GM23338 (cell line): ENCODE measurements around the gene DCPS. TPM values are rescaled to one million over a fixed set of nuclear protein-coding genes. Genes with fewer than 3 reads are reported as not detected.

Experiments
- ATAC-seq: fragments of 200-7000 bp; cut with Tn5 transposase; 3 replicates; pipeline ENCODE4 v1.9.1; 2020
- DNase-seq: peaks from one replicate; pipeline ENCODE4 v3.0.0-alpha.2; 2015; ENCODE audit warnings: low spot score
- H2AFZ ChIP-seq: fragments of 200-600 bp; sonication (generic); 2 replicates; pipeline ENCODE4 v1.8.0; 2016; ENCODE audit warnings: antibody characterized with exemption, mild to moderate bottlenecking, moderate library complexity
- H3F3A ChIP-seq: fragments of 200-600 bp; sonication (generic); replicated peaks from 2 replicates; pipeline ENCODE4 v1.8.0; 2017; ENCODE audit warnings: antibody characterized with exemption, mixed run types, low read depth
- H3K27ac ChIP-seq: fragments of 200-600 bp; sonication (generic); 2 replicates; pipeline ENCODE4 v1.6.1; 2016; ENCODE audit warnings: low read depth
- H3K27me3 ChIP-seq: fragments of 200-600 bp; sonication (generic); 2 replicates; pipeline ENCODE4 v1.8.0; 2016; ENCODE audit warnings: mild to moderate bottlenecking, mixed run types, moderate library complexity; ENCODE audit not compliant: insufficient read depth
- H3K36me3 ChIP-seq: fragments of 200-600 bp; sonication (generic); 2 replicates; pipeline ENCODE4 v1.8.0; 2016; ENCODE audit warnings: mild to moderate bottlenecking; ENCODE audit not compliant: insufficient read depth
- H3K4me1 ChIP-seq: fragments of 200-600 bp; sonication (generic); 2 replicates; pipeline ENCODE4 v1.8.0; 2016; ENCODE audit warnings: mild to moderate bottlenecking, moderate library complexity; ENCODE audit not compliant: insufficient read depth
- H3K4me2 ChIP-seq: fragments of 200-600 bp; sonication (generic); 2 replicates; pipeline ENCODE4 v1.7.1; 2017; ENCODE audit warnings: mixed run types
- H3K4me3 ChIP-seq: fragments of 200-600 bp; sonication (generic); 2 replicates; pipeline ENCODE4 v1.6.1; 2016; ENCODE audit warnings: mixed run types
- H3K79me2 ChIP-seq: fragments of 200-600 bp; sonication (generic); replicated peaks from 2 replicates; pipeline ENCODE4 v1.8.0; 2017; ENCODE audit warnings: mild to moderate bottlenecking; ENCODE audit not compliant: insufficient read depth
- H3K9me2 ChIP-seq: fragments of 200-600 bp; sonication (generic); 2 replicates; pipeline ENCODE4 v1.8.0; 2017; ENCODE audit not compliant: insufficient read depth
- H4K20me1 ChIP-seq: fragments of 200-600 bp; sonication (generic); replicated peaks from 2 replicates; pipeline ENCODE4 v1.8.0; 2017; ENCODE audit warnings: mild to moderate bottlenecking; ENCODE audit not compliant: insufficient read depth
- H3K27ac Mint-ChIP-seq: 2 replicates; pipeline ENCODE4 v1.8.0; 2020; ENCODE audit warnings: inconsistent platforms, mild to moderate bottlenecking, moderate library complexity, mixed read lengths
- H3K27me3 Mint-ChIP-seq: 3 replicates; pipeline ENCODE4 v1.8.0; 2022; ENCODE audit warnings: low read depth, mild to moderate bottlenecking, moderate library complexity, mixed read lengths, inconsistent platforms; ENCODE audit not compliant: insufficient read depth, poor library complexity
- H3K36me3 Mint-ChIP-seq: 3 replicates; pipeline ENCODE4 v1.8.0; 2021; ENCODE audit warnings: low read depth, mild to moderate bottlenecking, inconsistent platforms, moderate library complexity, mixed read lengths
- H3K4me1 Mint-ChIP-seq: 3 replicates; pipeline ENCODE4 v1.8.0; 2020; ENCODE audit warnings: mild to moderate bottlenecking, inconsistent platforms, mixed read lengths
- H3K4me3 Mint-ChIP-seq: 3 replicates; pipeline ENCODE4 v1.8.0; 2021; ENCODE audit warnings: moderate library complexity, mild to moderate bottlenecking, inconsistent platforms, mixed read lengths
- H3K9me3 Mint-ChIP-seq: 3 replicates; pipeline ENCODE4 v1.8.0; 2020; ENCODE audit warnings: moderate library complexity, mild to moderate bottlenecking, inconsistent platforms, mixed read lengths
- EZH2phosphoT487 ChIP-seq: fragments of 200-600 bp; sonication (generic); IDR thresholded peaks from one replicate; pipeline ENCODE4 v1.8.1; 2018; ENCODE audit warnings: antibody characterized with exemption; ENCODE audit not compliant: unreplicated experiment
- JUNB ChIP-seq: IDR thresholded peaks from one replicate; pipeline ENCODE4 v1.6.1; 2016; ENCODE audit warnings: antibody characterized with exemption; ENCODE audit not compliant: unreplicated experiment
- NANOG ChIP-seq: IDR thresholded peaks from 2 replicates; pipeline ENCODE4 v1.6.1; 2016; ENCODE audit warnings: antibody characterized with exemption, borderline replicate concordance
- STAT1 ChIP-seq: IDR thresholded peaks from one replicate; pipeline ENCODE4 v1.6.1; 2016; ENCODE audit warnings: antibody characterized with exemption; ENCODE audit not compliant: unreplicated experiment
- ZNF114 ChIP-seq: fragments of 250-450 bp; sonication (Bioruptor Pico); IDR thresholded peaks from 2 replicates; pipeline ENCODE4 v1.5.0; 2020; ENCODE audit warnings: mild to moderate bottlenecking, moderate library complexity
- ZNF331 ChIP-seq: fragments of 250-450 bp; sonication (Bioruptor Pico); IDR thresholded peaks from 2 replicates; pipeline ENCODE4 v1.5.0; 2020; ENCODE audit warnings: low read depth, mild to moderate bottlenecking, moderate library complexity
- polyA plus RNA-seq: library from polyadenylated mRNA; unstranded; fragments of >200 nt; fragmentation: Nextera tagmentation; extraction: Ambion mirVana; gene quantifications from 2 replicates; pipeline ENCODE4 v1.2.1, GENCODE V29; 2016
- total RNA-seq: library from RNA; depleted of rRNA; stranded (reverse); fragments of >200 nt; shearing (Covaris generic); gene quantifications from 2 replicates; pipeline ENCODE4 v1.2.3, GENCODE V29; 2014
- TF ChIP-seq, protein P1 (sequence below): IDR thresholded peaks from one replicate; pipeline ENCODE4 v1.6.1; 2018; ENCODE audit warnings: antibody characterized with exemption; ENCODE audit not compliant: unreplicated experiment
- TF ChIP-seq, protein P2 (sequence below): IDR thresholded peaks from 2 replicates; pipeline ENCODE4 v1.6.1; 2016; ENCODE audit warnings: antibody characterized with exemption

Gene DCPS
- total and polyA plus RNA-seq, 2 experiments from 2014 or later = 26.8 to 46.4 TPM

DNA sequence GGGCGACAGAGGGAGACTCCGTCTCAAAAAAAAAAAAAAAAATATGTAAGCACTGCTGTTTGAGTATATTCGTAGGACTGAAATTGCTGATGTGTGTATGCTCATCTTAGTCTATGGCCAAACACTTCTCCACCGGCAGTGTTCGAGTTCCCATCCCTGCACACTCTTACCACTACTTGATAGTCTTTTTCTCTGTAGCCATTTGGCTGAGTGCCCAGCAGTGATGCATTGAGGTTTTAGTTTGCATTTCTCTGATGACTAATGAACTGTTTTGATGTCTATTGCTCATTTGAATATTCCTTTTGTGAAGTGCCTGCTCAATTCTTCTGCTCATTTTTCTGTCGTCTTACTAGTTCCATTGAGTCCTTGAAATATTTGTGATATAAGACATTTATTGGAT is 19.0 kb upstream of the DCPS start (continued):
- TF ChIP-seq, protein P1, sequence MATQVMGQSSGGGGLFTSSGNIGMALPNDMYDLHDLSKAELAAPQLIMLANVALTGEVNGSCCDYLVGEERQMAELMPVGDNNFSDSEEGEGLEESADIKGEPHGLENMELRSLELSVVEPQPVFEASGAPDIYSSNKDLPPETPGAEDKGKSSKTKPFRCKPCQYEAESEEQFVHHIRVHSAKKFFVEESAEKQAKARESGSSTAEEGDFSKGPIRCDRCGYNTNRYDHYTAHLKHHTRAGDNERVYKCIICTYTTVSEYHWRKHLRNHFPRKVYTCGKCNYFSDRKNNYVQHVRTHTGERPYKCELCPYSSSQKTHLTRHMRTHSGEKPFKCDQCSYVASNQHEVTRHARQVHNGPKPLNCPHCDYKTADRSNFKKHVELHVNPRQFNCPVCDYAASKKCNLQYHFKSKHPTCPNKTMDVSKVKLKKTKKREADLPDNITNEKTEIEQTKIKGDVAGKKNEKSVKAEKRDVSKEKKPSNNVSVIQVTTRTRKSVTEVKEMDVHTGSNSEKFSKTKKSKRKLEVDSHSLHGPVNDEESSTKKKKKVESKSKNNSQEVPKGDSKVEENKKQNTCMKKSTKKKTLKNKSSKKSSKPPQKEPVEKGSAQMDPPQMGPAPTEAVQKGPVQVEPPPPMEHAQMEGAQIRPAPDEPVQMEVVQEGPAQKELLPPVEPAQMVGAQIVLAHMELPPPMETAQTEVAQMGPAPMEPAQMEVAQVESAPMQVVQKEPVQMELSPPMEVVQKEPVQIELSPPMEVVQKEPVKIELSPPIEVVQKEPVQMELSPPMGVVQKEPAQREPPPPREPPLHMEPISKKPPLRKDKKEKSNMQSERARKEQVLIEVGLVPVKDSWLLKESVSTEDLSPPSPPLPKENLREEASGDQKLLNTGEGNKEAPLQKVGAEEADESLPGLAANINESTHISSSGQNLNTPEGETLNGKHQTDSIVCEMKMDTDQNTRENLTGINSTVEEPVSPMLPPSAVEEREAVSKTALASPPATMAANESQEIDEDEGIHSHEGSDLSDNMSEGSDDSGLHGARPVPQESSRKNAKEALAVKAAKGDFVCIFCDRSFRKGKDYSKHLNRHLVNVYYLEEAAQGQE = no peak
- TF ChIP-seq ZNF331 (CRISPR knock-in tag) (no peak), EZH2phosphoT487 (no peak), JUNB (no peak), ZNF114 (CRISPR knock-in tag) (no peak)
- TF ChIP-seq, protein P2, sequence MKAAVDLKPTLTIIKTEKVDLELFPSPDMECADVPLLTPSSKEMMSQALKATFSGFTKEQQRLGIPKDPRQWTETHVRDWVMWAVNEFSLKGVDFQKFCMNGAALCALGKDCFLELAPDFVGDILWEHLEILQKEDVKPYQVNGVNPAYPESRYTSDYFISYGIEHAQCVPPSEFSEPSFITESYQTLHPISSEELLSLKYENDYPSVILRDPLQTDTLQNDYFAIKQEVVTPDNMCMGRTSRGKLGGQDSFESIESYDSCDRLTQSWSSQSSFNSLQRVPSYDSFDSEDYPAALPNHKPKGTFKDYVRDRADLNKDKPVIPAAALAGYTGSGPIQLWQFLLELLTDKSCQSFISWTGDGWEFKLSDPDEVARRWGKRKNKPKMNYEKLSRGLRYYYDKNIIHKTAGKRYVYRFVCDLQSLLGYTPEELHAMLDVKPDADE = no peak

DNA sequence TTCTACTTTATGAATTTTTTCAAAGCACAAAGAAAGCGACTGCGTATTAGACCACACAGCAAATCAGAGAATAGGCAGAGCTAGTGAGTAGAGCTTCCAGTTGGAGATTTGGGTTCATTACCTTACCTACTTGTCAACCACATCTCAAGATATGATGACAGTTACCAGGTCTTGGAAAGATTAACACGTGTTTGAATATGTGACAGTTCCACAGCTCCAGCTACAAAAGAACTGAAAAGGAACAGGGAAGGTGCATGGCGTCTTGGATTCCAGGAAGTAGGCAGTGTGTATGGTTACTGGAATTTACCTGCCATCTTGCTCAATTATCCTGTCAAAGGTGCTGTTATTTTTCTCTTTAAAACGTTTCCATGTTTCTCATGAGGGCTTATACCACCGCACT is 15.6 kb upstream of the DCPS start:
- H3K27me3 ChIP-seq = peaks cover 5% of the 10 kb centered on the region; the same call in 1 of the 2 replicates
- no peak overlapping the region for H3K4me2 ChIP-seq
- H3K4me3 Mint-ChIP-seq = no peak overlapping the region
- TF ChIP-seq, protein P1 = no peak
- TF ChIP-seq JUNB = no peak
- no peak for TF ChIP-seq NANOG
- TF ChIP-seq ZNF114 (CRISPR knock-in tag) = no peak
- TF ChIP-seq STAT1 = no peak
- no peaks in the 10 kb centered on the region for H3K4me1 ChIP-seq
- no peak overlapping the region for H3K27ac ChIP-seq
- H3K9me3 Mint-ChIP-seq = no peaks in the 10 kb centered on the region
- peaks cover 4% of the 10 kb centered on the region for H3K36me3 Mint-ChIP-seq
- 0 out of 2 replicates have a peak, but pooled peaks cover 4% of the 10 kb centered on the region for H4K20me1 ChIP-seq
- H2AFZ ChIP-seq = no peak overlapping the region
- no peaks in the 10 kb centered on the region for H3K79me2 ChIP-seq
- no peak overlapping the region for H3K4me3 ChIP-seq
- DNase-seq (no peak), ATAC-seq (no peak)
- H3K4me1 Mint-ChIP-seq = peaks cover 3% of the 10 kb centered on the region; the same call in 2 of the 3 replicates
- H3K9me2 ChIP-seq = no peaks in the 10 kb centered on the region
- H3K27ac Mint-ChIP-seq = no peak overlapping the region
- H3K27me3 Mint-ChIP-seq = peaks cover 12% of the 10 kb centered on the region
- no peaks in the 10 kb centered on the region for H3K36me3 ChIP-seq
- H3F3A ChIP-seq = peaks cover 9% of the 10 kb centered on the region; the same call in 1 of the 2 replicates
